Measurements from ENCODE around the gene RAPSN. TPM values are rescaled to one million over a fixed set of nuclear protein-coding genes. Genes with fewer than 3 reads are reported as not detected.

RAPSN gene
- total RNA-seq, 1 experiment from 2014 or later = 2.0 TPM

- CTCF ChIA-PET = interaction anchor here (0.5 to 1.1 kb wide), 6 partner anchors 16 to 145 kb away, joined by 3 to 5 read pairs (median 4); no protein-coding TSS in a partner anchor
- H3K36me3 Mint-ChIP-seq (ENCODE audit: insufficient read depth, unreplicated experiment) = peaks cover 9% of the 10 kb centered on the region
- no peaks in the 10 kb centered on the region for H3K9me3 Mint-ChIP-seq (ENCODE audit: unreplicated experiment)
- peak; percentile 96 to 98 for DNase-seq
- no peaks in the 10 kb centered on the region for H3K9me3 ChIP-seq
- no peaks in the 10 kb centered on the region for H3K27me3 ChIP-seq (replicated peaks; ENCODE audit: control insufficient read depth, insufficient read depth, low read length)
- H3K27ac Mint-ChIP-seq (ENCODE audit: unreplicated experiment) = peak within 1 kb of the TSS; percentile 82
- TSS peak; percentile 88 for BruUV-seq (replicated peaks)
- H3K27me3 Mint-ChIP-seq (ENCODE audit: insufficient read depth, unreplicated experiment) = no peaks in the 10 kb centered on the region
- H3K36me3 ChIP-seq (ENCODE audit: control insufficient read depth, insufficient read depth, low read length) = no peaks in the 10 kb centered on the region
- peak; percentile 60 to 85 for TF ChIP-seq CTCF (IDR thresholded peaks at IDR 0.05; ENCODE audit: insufficient read depth in 1 of 2, low read depth in 1 of 2, low read length in 1 of 2, severe bottlenecking in 1 of 2, unreplicated experiment in 1 of 2)
- POLR2A ChIA-PET = interaction anchor here (0.5 to 1.0 kb wide), 6 partner anchors 13 to 145 kb away, joined by 3 to 7 read pairs (median 4); partner anchors contain the start of gene PSMC3
- intact Hi-C loops (cut with micrococcal nuclease; ENCODE audit: unreplicated experiment) = loop anchor here (1.0 to 5.0 kb wide), 4 partner anchors 18 to 445 kb away; partner anchors contain the start of genes NR1H3 and PSMC3
- H3K4me1 ChIP-seq = peaks cover 9% of the 10 kb centered on the region; the same call in 1 of the 2 replicates
- H3K4me3 Mint-ChIP-seq (ENCODE audit: unreplicated experiment) = peak within 1 kb of the TSS; percentile 89
- H3K4me3 ChIP-seq (ENCODE audit: low read depth, low read length) = peak within 1 kb of the TSS; percentile 70
- H3K4me1 Mint-ChIP-seq (ENCODE audit: low read depth, unreplicated experiment) = peaks cover 9% of the 10 kb centered on the region
These were observed 41.0 kb downstream of the RAPSN start, which contains the start of gene SLC39A13 for GRCh38 chr11:47407746-47408590. SLC39A13 (plus strand) TSS chr11:47408590; CDS start chr11:47410095, 1,505 bp downstream.

- DNase-seq = peak in 1 of 2 experiments; percentile 40
- Mint-ChIP-seq H3K27me3 (ENCODE audit: insufficient read depth, unreplicated experiment) (no peaks in the 10 kb centered on the region), H3K4me3 (ENCODE audit: unreplicated experiment) (peak overlapping the region; percentile 89), H3K4me1 (ENCODE audit: low read depth, unreplicated experiment) (peaks cover 9% of the 10 kb centered on the region), H3K27ac (ENCODE audit: unreplicated experiment) (peak overlapping the region; percentile 82), H3K36me3 (ENCODE audit: insufficient read depth, unreplicated experiment) (peaks cover 9% of the 10 kb centered on the region), H3K9me3 (ENCODE audit: unreplicated experiment) (no peaks in the 10 kb centered on the region)
- Histone ChIP-seq H3K27me3 (replicated peaks; ENCODE audit: control insufficient read depth, insufficient read depth, low read length) (no peaks in the 10 kb centered on the region), H3K4me3 (ENCODE audit: low read depth, low read length) (peak overlapping the region; percentile 52), H3K4me1 (peaks cover 9% of the 10 kb centered on the region; the same call in 1 of the 2 replicates), H3K36me3 (ENCODE audit: control insufficient read depth, insufficient read depth, low read length) (no peaks in the 10 kb centered on the region), H3K9me3 (no peaks in the 10 kb centered on the region)
- intact Hi-C loops (cut with micrococcal nuclease; ENCODE audit: unreplicated experiment) = loop anchor here (5.0 kb wide), 1 partner anchor 150 kb away; the partner anchor contains the start of gene NR1H3
- no peak for TF ChIP-seq CTCF (IDR thresholded peaks at IDR 0.05; ENCODE audit: insufficient read depth in 1 of 2, low read depth in 1 of 2, low read length in 1 of 2, severe bottlenecking in 1 of 2, unreplicated experiment in 1 of 2)
- BruUV-seq (replicated peaks) = no TSS peak
- ChIA-PET CTCF (interaction anchor here (0.5 to 1.1 kb wide), 6 partner anchors 15 to 146 kb away, joined by 3 to 5 read pairs (median 4); no protein-coding TSS in a partner anchor), POLR2A (interaction anchor here (0.5 to 1.0 kb wide), 4 partner anchors 14 to 168 kb away, joined by 4 to 8 read pairs (median 6); no protein-coding TSS in a partner anchor)
These were observed 41.8 kb downstream of the RAPSN start for GRCh38 chr11:47406896-47407745.

- H3K36me3 ChIP-seq (ENCODE audit: control insufficient read depth, insufficient read depth, low read length) = no peaks in the 10 kb centered on the region
- intact Hi-C loops (cut with micrococcal nuclease; ENCODE audit: unreplicated experiment) = no loop called here
- H3K27ac Mint-ChIP-seq (ENCODE audit: unreplicated experiment) = no peak overlapping the region
- no peak overlapping the region for H3K4me3 ChIP-seq (ENCODE audit: low read depth, low read length)
- no peak for DNase-seq
- peaks cover 9% of the 10 kb centered on the region for H3K4me1 Mint-ChIP-seq (ENCODE audit: low read depth, unreplicated experiment)
- peaks cover 9% of the 10 kb centered on the region for H3K36me3 Mint-ChIP-seq (ENCODE audit: insufficient read depth, unreplicated experiment)
- H3K4me1 ChIP-seq = 0 out of 2 replicates have a peak, but pooled peaks cover 8% of the 10 kb centered on the region
- H3K27me3 Mint-ChIP-seq (ENCODE audit: insufficient read depth, unreplicated experiment) = no peaks in the 10 kb centered on the region
- ChIA-PET POLR2A (no interaction called here), CTCF (no interaction called here)
- no peak overlapping the region for H3K4me3 Mint-ChIP-seq (ENCODE audit: unreplicated experiment)
- TF ChIP-seq CTCF (IDR thresholded peaks at IDR 0.05; ENCODE audit: insufficient read depth in 1 of 2, low read depth in 1 of 2, low read length in 1 of 2, severe bottlenecking in 1 of 2, unreplicated experiment in 1 of 2) = no peak
- no peaks in the 10 kb centered on the region for H3K27me3 ChIP-seq (replicated peaks; ENCODE audit: control insufficient read depth, insufficient read depth, low read length)
- BruUV-seq (replicated peaks) = no TSS peak
- H3K9me3 Mint-ChIP-seq (ENCODE audit: unreplicated experiment) = no peaks in the 10 kb centered on the region
- H3K9me3 ChIP-seq = no peaks in the 10 kb centered on the region
These were observed 45.4 kb downstream of the RAPSN start for GRCh38 chr11:47403571-47403970.

Data from Caco-2 (cell line).